ENCODE results near the gene DNAJC6.

- TF ChIP-seq EZH2 (IDR thresholded peaks at IDR 0.05) (no peak), POLR2AphosphoS5 (IDR thresholded peaks at IDR 0.05; ENCODE audit: borderline replicate concordance, low read depth, low read length) (no peak), FOXP2 (optimal IDR thresholded peaks at IDR 0.05; ENCODE audit: control extremely low read depth, extremely low read length, insufficient read depth) (no peak)
Measured at GRCh38 chr1:65392497-65392896, 83.2 kb downstream of the DNAJC6 start.
